HG03378 (cell line): ENCODE results near the gene VKORC1L1.
"Not testable (repeated sequence)": the region's sequence is repeated elsewhere in the genome, so short reads cannot be mapped to it uniquely, and the experiment has no call there.

Experiments
- ATAC-seq: cut with Tn5 transposase; IDR thresholded peaks from one replicate; pipeline ENCODE4 v1.9.1; 2021; ENCODE audit warnings: mild to moderate bottlenecking, moderate library complexity; ENCODE audit not compliant: unreplicated experiment

VKORC1L1 gene

GRCh38 chr7:65975814-65976445, 103.1 kb downstream of the VKORC1L1 start:
- ATAC-seq = no peak

- no peak for ATAC-seq
Measured at GRCh38 chr7:65976659-65977196, 103.9 kb downstream of the VKORC1L1 start.

- ATAC-seq = no peak
Measured at GRCh38 chr7:65978891-65979582, 106.2 kb downstream of the VKORC1L1 start.

GRCh38 chr7:65979583-65980477, 107.0 kb downstream of the VKORC1L1 start:
- ATAC-seq = no peak

- ATAC-seq = peak; percentile 92
Measured at GRCh38 chr7:65980478-65981250, 107.8 kb downstream of the VKORC1L1 start.

- ATAC-seq = peak; percentile 62
Measured at GRCh38 chr7:65981965-65982792, 109.3 kb downstream of the VKORC1L1 start, which contains the start of gene GUSB. GUSB (minus strand) TSS chr7:65982213; CDS start chr7:65982183, 30 bp downstream.

GRCh38 chr7:65983965-65984658, 111.2 kb downstream of the VKORC1L1 start:
- no peak for ATAC-seq

GRCh38 chr7:65988084-65988483, 115.2 kb downstream of the VKORC1L1 start:
- ATAC-seq = no peak

- not testable (repeated sequence) for ATAC-seq
Measured at GRCh38 chr7:65988503-65988902, 115.6 kb downstream of the VKORC1L1 start.

- no peak for ATAC-seq
Measured at GRCh38 chr7:65989694-65990080, 116.8 kb downstream of the VKORC1L1 start.

GRCh38 chr7:65991829-65992228, 119.0 kb downstream of the VKORC1L1 start:
- ATAC-seq = not testable (repeated sequence)

- no peak for ATAC-seq
Measured at GRCh38 chr7:65992526-65992925, 119.7 kb downstream of the VKORC1L1 start.

- not testable (repeated sequence) for ATAC-seq
Measured at GRCh38 chr7:65994984-65995383, 122.1 kb downstream of the VKORC1L1 start.

GRCh38 chr7:66000823-66001417, 128.0 kb downstream of the VKORC1L1 start:
- ATAC-seq = not testable (repeated sequence)

- ATAC-seq = not testable (repeated sequence)
Measured at GRCh38 chr7:66005115-66005671, 132.3 kb downstream of the VKORC1L1 start.

- no peak for ATAC-seq
Measured at GRCh38 chr7:66007232-66007631, 134.4 kb downstream of the VKORC1L1 start.
